Duodenal mucosa (tissue), 2 donors: ENCODE results near the gene ARHGAP8.
"Not testable (repeated sequence)": the region's sequence is repeated elsewhere in the genome, so short reads cannot be mapped to it uniquely, and the experiment has no call there.

Experiments
- H3K27ac ChIP-seq: one replicate; pipeline ENCODE4 v1.7.0; 2013; ENCODE audit warnings: low read depth, low read length
- H3K27me3 ChIP-seq, 2 donors: one replicate each; pipeline ENCODE4 v1.7.0; 2013; ENCODE audit warnings: low read length in 2 of 2, control low read depth in 1 of 2; ENCODE audit not compliant: insufficient read depth in 2 of 2, control insufficient read depth in 1 of 2
- H3K36me3 ChIP-seq, 2 donors: one replicate each; pipeline ENCODE4 v1.7.0; 2013; ENCODE audit warnings: low read length in 2 of 2, control low read depth in 1 of 2; ENCODE audit not compliant: insufficient read depth in 2 of 2, control insufficient read depth in 1 of 2
- H3K4me1 ChIP-seq, 2 donors: one replicate each; pipeline ENCODE4 v1.7.0; 2013; ENCODE audit warnings: low read length in 2 of 2, control low read depth in 1 of 2; ENCODE audit not compliant: insufficient read depth in 2 of 2, control insufficient read depth in 1 of 2
- H3K4me3 ChIP-seq, 2 donors: one replicate each; pipeline ENCODE4 v1.7.0; 2013; ENCODE audit warnings: low read length in 2 of 2, low read depth in 1 of 2
- H3K9ac ChIP-seq, 2 donors: one replicate each; pipeline ENCODE4 v1.7.0; 2013; ENCODE audit warnings: low read length in 2 of 2, low read depth in 1 of 2
- H3K9me3 ChIP-seq, 2 donors: one replicate each; pipeline ENCODE4 v1.7.0; 2013; ENCODE audit warnings: low read length in 2 of 2, control low read depth in 1 of 2; ENCODE audit not compliant: control insufficient read depth in 1 of 2

Gene ARHGAP8

DNA sequence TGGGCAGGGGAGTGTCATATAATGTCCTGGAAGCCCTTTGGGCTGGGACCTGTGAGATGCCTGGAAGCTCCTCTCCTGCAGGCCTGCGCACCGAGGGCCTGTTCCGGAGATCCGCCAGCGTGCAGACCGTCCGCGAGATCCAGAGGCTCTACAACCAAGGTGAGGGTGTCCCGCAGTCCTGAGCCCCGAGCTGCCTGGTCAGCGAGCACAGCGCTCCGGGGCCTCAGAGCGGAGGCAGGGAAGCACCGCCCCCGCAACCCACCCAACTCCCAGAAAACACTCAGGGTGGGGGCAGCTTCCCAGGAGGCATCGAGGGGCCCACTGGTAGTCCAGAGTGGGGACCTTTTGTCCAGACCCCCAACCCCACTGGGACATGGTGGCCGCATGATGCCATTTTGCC, 95.5 kb downstream of the ARHGAP8 start:
- Histone ChIP-seq H3K27me3 (no peaks in the 10 kb centered on the region), H3K36me3 (no peaks in the 10 kb centered on the region), H3K4me1 (no peaks in the 10 kb centered on the region), H3K9ac (no peak overlapping the region), H3K4me3 (no peak overlapping the region), H3K27ac (no peak overlapping the region), H3K9me3 (no peaks in the 10 kb centered on the region)

DNA sequence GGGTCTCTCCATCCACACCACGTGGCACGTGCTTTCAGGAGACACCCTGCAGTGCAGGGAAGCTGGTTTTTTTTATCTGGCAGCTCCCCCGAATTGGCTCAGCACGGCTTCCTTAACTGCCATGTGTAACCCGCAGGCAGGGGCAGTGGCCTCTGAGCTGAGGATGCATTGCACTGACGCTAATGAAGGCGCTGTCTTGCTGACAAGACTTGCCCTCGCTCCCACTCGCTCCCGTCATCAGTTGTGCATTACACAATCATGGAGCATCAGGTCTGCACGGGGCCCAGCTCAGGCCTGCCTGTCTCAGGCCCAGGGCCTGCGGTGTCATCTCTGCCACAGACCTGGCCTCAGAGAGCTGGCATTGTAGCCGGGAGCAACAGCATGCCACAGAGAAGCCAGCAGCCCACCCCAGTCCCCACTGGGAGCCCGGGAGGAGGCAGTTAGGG, 95.9 kb downstream of the ARHGAP8 start:
- H3K27ac ChIP-seq: no peak overlapping the region
- H3K36me3 ChIP-seq: no peaks in the 10 kb centered on the region
- no peak overlapping the region for H3K9ac ChIP-seq
- no peaks in the 10 kb centered on the region for H3K4me1 ChIP-seq
- H3K4me3 ChIP-seq: no peak overlapping the region
- no peaks in the 10 kb centered on the region for H3K9me3 ChIP-seq
- no peaks in the 10 kb centered on the region for H3K27me3 ChIP-seq

DNA sequence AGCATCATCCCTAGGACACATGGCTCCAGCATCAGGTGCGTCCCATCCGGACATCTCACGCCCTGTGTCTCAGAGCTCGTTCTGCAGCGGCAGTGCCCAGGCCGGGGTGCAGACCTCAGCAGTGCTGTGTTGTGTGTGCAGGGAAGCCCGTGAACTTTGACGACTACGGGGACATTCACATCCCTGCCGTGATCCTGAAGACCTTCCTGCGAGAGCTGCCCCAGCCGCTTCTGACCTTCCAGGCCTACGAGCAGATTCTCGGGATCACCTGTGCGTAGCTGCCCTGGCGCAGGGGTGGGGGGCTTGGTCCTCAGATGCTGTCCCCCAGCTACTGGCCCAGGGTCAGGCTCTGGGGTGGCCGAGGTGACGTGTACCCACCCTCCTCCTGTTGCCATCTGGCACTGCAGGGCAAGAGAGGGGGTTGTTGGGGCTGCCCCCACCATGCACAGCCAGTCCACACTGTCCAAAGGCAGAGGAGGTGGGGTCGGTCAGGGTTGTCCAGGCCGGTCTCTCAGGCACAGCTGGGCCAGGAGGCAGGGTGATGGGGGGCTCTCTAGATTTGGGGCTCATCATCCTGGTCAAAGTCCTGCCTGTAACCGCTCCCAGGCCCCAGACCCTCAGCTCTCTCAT, 96.5 kb downstream of the ARHGAP8 start:
- Histone ChIP-seq H3K36me3 (no peaks in the 10 kb centered on the region), H3K27me3 (no peaks in the 10 kb centered on the region), H3K27ac (no peak overlapping the region), H3K4me1 (no peaks in the 10 kb centered on the region), H3K4me3 (no peak overlapping the region), H3K9me3 (no peaks in the 10 kb centered on the region), H3K9ac (no peak overlapping the region)

DNA sequence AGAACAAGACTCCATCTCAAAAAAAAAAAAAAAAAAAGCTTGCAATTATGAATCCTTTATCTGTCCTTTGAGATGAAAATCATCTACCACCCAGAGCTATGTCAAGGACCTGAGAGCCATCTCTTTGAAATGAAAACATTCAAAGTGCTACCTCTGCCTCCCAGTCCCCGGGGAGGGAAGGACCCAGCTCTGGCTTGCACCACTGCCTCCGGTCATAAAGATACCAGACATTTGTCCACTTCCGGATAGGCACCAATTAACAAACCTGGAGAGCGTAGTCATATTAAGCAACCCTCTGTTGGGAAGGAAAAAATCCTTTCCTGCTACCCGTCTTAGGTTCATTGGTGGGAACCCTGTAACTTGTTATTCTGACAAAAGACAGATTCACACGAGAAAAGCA, 98.6 kb downstream of the ARHGAP8 start:
- Histone ChIP-seq H3K9ac (no peak overlapping the region), H3K4me3 (no peak overlapping the region), H3K4me1 (no peaks in the 10 kb centered on the region), H3K27me3 (no peaks in the 10 kb centered on the region), H3K27ac (no peak overlapping the region), H3K9me3 (no peaks in the 10 kb centered on the region), H3K36me3 (no peaks in the 10 kb centered on the region)

DNA sequence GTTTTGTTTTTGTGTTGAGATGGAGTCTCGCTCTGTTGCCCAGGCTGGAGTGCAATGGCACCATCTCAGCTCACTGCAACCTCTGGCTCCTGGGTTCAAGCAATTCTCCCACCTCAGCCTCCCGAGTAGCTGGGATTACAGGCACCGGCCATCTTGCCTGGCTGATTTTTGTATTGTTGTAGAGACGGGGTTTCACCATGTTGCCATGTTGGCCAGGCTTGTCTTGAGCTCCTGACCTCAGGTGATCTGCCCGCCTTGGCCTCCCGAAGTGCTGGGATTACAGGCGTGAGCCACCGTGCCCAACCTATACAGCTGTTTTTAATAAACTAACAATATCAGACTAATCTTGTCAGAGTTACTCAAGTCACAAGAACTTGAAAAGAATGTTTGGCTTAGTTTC, 102.3 kb downstream of the ARHGAP8 start:
- H3K27me3 ChIP-seq, H3K9me3 ChIP-seq, H3K4me3 ChIP-seq, H3K4me1 ChIP-seq, H3K9ac ChIP-seq, H3K27ac ChIP-seq, H3K36me3 ChIP-seq: not testable (repeated sequence)

DNA sequence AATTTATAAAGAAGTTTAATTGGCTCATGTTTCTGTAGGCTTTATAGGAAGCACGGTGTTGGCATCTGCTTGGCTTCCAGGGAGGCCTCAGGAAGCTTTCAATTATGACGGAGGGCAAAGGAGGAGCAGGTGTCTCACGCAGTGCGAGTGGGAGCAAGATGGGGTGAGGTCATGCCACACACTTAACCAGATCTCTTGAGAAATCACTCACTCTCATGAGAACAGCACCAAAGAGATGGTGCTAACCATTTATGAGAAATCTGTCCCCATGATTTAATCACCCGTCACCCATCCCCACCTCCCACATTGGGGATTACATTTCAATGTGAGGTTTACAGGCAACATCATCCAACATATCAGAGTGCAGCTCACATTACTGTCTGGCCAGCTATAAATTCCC, 103.5 kb downstream of the ARHGAP8 start:
- Histone ChIP-seq H3K9me3 (no peaks in the 10 kb centered on the region), H3K4me3 (no peak overlapping the region), H3K9ac (no peak overlapping the region), H3K36me3 (no peaks in the 10 kb centered on the region), H3K27ac (no peak overlapping the region), H3K27me3 (no peaks in the 10 kb centered on the region), H3K4me1 (no peaks in the 10 kb centered on the region)

DNA sequence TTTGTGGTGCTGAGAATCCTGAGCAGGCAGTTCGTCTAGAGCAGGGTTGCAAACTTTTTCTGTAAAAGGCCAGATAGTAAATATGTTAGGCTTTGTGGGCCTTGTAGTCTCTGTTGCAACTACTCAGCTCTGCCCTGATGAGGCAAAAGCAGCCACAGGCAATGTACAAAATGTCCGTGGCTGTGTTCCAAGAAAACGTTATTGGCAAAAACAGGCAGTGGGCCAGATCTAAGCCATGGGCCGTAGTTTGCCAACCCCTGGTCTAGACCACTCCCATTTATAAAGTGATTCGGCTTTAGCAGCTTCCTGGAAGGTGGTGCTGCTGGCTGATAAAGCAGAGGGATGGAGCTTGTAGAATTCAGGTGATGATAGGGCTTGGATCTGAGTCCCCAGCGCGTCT, 106.4 kb downstream of the ARHGAP8 start:
- not testable (repeated sequence) for H3K36me3 ChIP-seq, H3K27me3 ChIP-seq, H3K4me1 ChIP-seq, H3K4me3 ChIP-seq, H3K9me3 ChIP-seq, H3K27ac ChIP-seq, H3K9ac ChIP-seq

DNA sequence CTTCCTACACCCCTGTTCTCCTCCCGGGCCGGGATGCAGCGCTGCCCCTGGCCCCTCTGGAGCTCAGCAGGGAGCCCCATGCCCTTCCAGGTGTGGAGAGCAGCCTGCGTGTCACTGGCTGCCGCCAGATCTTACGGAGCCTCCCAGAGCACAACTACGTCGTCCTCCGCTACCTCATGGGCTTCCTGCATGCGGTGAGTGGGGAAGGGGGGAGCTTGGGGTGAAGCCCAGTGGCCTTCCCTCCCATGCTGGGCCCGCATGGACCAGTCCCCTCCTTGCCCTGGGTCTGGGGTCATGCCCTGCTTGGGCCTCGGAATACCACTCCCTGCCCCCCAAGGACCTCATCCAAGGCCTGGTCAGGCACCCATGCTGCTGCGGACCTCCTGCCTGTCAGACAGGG, 107.3 kb downstream of the ARHGAP8 start:
- H3K9me3 ChIP-seq: no peaks in the 10 kb centered on the region
- H3K27me3 ChIP-seq: no peaks in the 10 kb centered on the region
- no peak overlapping the region for H3K27ac ChIP-seq
- H3K4me1 ChIP-seq: no peaks in the 10 kb centered on the region
- H3K4me3 ChIP-seq: no peak overlapping the region
- no peaks in the 10 kb centered on the region for H3K36me3 ChIP-seq
- H3K9ac ChIP-seq: no peak overlapping the region

DNA sequence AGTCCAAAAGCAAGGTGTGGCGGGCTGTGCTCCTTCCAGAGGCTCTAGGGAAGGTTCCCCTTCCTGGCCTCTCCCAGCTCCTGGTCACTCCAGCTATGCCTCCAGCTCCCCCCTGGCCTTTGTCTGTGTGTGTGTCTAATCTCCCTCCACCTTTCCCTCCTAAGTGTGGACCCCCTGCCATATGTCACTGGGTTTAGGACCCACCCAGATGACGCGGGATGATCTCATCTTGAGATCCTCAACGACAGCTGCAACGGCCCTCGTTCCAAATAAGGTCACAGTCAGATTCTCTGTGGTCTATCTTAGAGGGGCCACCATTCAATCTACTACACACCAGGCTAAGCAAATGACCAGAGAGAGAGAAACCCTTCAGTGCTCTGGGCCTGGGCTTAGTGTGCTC, 107.9 kb downstream of the ARHGAP8 start:
- H3K4me1 ChIP-seq: no peaks in the 10 kb centered on the region
- H3K9me3 ChIP-seq: no peaks in the 10 kb centered on the region
- H3K36me3 ChIP-seq: no peaks in the 10 kb centered on the region
- no peak overlapping the region for H3K27ac ChIP-seq
- no peak overlapping the region for H3K4me3 ChIP-seq
- H3K27me3 ChIP-seq: no peaks in the 10 kb centered on the region
- no peak overlapping the region for H3K9ac ChIP-seq

DNA sequence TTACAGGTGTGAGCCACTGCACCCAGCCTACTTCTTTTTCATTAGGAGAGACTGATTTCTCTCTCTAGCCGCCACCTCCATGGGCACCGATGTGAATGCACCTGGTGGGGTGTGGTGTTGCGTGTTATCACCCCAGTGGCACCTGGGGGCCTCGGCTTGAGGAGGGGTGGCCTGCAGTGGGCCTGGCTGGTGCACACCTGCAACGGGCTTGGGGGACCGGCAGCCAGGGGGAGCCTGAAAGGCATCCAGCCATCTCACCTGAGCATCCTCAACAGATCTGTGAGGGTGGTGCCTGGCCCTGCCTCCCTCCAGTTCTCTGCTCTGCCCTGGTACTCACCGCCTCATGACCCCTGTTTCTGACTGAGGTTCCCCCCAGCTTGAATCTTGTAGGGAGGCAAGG, 108.9 kb downstream of the ARHGAP8 start:
- Histone ChIP-seq H3K9ac (no peak overlapping the region), H3K36me3 (no peaks in the 10 kb centered on the region), H3K27ac (no peak overlapping the region), H3K4me3 (no peak overlapping the region), H3K4me1 (no peaks in the 10 kb centered on the region), H3K27me3 (no peaks in the 10 kb centered on the region), H3K9me3 (no peaks in the 10 kb centered on the region)

DNA sequence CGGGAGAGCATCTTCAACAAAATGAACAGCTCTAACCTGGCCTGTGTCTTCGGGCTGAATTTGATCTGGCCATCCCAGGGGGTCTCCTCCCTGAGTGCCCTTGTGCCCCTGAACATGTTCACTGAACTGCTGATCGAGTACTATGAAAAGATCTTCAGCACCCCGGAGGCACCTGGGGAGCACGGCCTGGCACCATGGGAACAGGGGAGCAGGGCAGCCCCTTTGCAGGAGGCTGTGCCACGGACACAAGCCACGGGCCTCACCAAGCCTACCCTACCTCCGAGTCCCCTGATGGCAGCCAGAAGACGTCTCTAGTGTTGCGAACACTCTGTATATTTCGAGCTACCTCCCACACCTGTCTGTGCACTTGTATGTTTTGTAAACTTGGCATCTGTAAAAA, 109.9 kb downstream of the ARHGAP8 start:
- Histone ChIP-seq H3K36me3 (no peaks in the 10 kb centered on the region), H3K4me3 (no peak overlapping the region), H3K27ac (no peak overlapping the region), H3K27me3 (no peaks in the 10 kb centered on the region), H3K4me1 (no peaks in the 10 kb centered on the region), H3K9me3 (no peaks in the 10 kb centered on the region), H3K9ac (no peak overlapping the region)
